HepG2 (cell line): ENCODE measurements around the gene CENPC. TPM values are rescaled to one million over a fixed set of nuclear protein-coding genes. Genes with fewer than 3 reads are reported as not detected.
A peak's percentile ranks its signal among the peaks of the same experiment; 100 is the strongest.

Experiments
- ATAC-seq: fragments of 200-7000 bp; cut with Tn5 transposase; 3 replicates; pipeline ENCODE4 v1.9.1; 2020; ENCODE audit warnings: mild to moderate bottlenecking, moderate library complexity
- BruUV-seq: library from RNA; stranded (reverse); fragments of 400-500 nt; replicated peaks from 2 replicates; lab custom pipeline; 2021; lab: Mats Ljungman, UMichigan
- CTCF ChIA-PET: fragments of 300-600 bp; formaldehyde crosslinking; extraction: SDS; loops from one replicate; lab custom pipeline; 2021; ENCODE audit warnings: low total read pairs, inconsistent platforms, low intra/inter-chr PET ratio; lab: Yijun Ruan, JAX
- POLR2A ChIA-PET: fragments of 350-600 bp; sonication (Branson Sonifier 250); formaldehyde crosslinking; loops from one replicate; lab custom pipeline; 2020; ENCODE audit warnings: antibody characterized with exemption, inconsistent platforms; lab: Yijun Ruan, JAX
- DNase-seq: peaks from one replicate; pipeline ENCODE4 v3.0.0-alpha.2; 2015; ENCODE audit warnings: low spot score
- FAIRE-seq: peaks from 3 replicates; lab custom pipeline; 2011; peaks lifted over from hg19 to GRCh38; lab: Jason Lieb, UNC
- H2AFZ ChIP-seq: one replicate; pipeline ENCODE4 v1.6.1; 2011; ENCODE audit warnings: low read length, inconsistent platforms
- H3K27ac ChIP-seq: fragments of 300-600 bp; 3 replicates; pipeline ENCODE4 v1.8.0; 2011; ENCODE audit warnings: mixed run types, mild to moderate bottlenecking, mixed read lengths, low read length, inconsistent platforms; ENCODE audit not compliant: insufficient read depth; ENCODE audit errors: extremely low read length
- H3K27me3 ChIP-seq, 2 experiments: fragments of 200-600 bp in 1 of 2; 2 replicates in 1 of 2; 3 replicates in 1 of 2; pipeline versions ENCODE4 v1.6.0 to v1.8.0; 2011; ENCODE audit warnings: low read length in 2 of 2, mild to moderate bottlenecking in 2 of 2, moderate library complexity in 2 of 2, inconsistent platforms in 1 of 2; ENCODE audit not compliant: insufficient read depth in 2 of 2, control insufficient read depth in 1 of 2
- H3K36me3 ChIP-seq, 2 experiments: fragments of 200-600 bp in 1 of 2; replicated peaks in 1 of 2; 2 replicates in 1 of 2; 3 replicates in 1 of 2; pipeline versions ENCODE4 v1.5.1 to v1.8.0; 2011; ENCODE audit warnings: low read length in 2 of 2, inconsistent platforms in 1 of 2; ENCODE audit not compliant: insufficient read depth in 2 of 2, control insufficient read depth in 1 of 2
- H3K4me1 ChIP-seq: 2 replicates; pipeline ENCODE4 v1.5.1; 2012; ENCODE audit warnings: low read length, inconsistent platforms; ENCODE audit not compliant: insufficient read depth
- H3K4me2 ChIP-seq: 2 replicates; pipeline ENCODE4 v1.6.0; 2011; ENCODE audit warnings: low read depth, low read length, inconsistent platforms
- H3K4me3 ChIP-seq, 3 experiments: fragments of 200-600 bp in 1 of 3; sonication (generic), shearing (Covaris generic) in 1 of 3; replicated peaks in 1 of 3; 2 replicates each; pipeline ENCODE4 v1.5.1; 2011 to 2016; ENCODE audit warnings: low read length in 3 of 3, inconsistent platforms in 2 of 3, low read depth in 2 of 3, mild to moderate bottlenecking in 2 of 3, control low read depth in 1 of 3, mixed read lengths in 1 of 3; ENCODE audit not compliant: insufficient read depth in 1 of 3
- H3K79me2 ChIP-seq: one replicate; pipeline ENCODE4 v1.6.1; 2011; ENCODE audit warnings: low read length, inconsistent platforms; ENCODE audit not compliant: insufficient read depth
- H3K9ac ChIP-seq: 2 replicates; pipeline ENCODE4 v1.6.0; 2011; ENCODE audit warnings: mild to moderate bottlenecking, low read depth, low read length, inconsistent platforms; ENCODE audit not compliant: insufficient read depth
- H3K9me3 ChIP-seq: 2 replicates; pipeline ENCODE4 v1.5.1; 2012; ENCODE audit warnings: mild to moderate bottlenecking, low read length
- H4K20me1 ChIP-seq: 2 replicates; pipeline ENCODE4 v1.6.0; 2011; ENCODE audit warnings: inconsistent platforms, mild to moderate bottlenecking, low read length, moderate library complexity; ENCODE audit not compliant: insufficient read depth
- CENPX ChIP-seq: sonication (generic); formaldehyde crosslinking; IDR thresholded peaks from 2 replicates; pipeline ENCODE4 v1.9.0; 2021; ENCODE audit warnings: mild to moderate bottlenecking, missing genetic modification reagents, moderate library complexity
- MED8 ChIP-seq: sonication (generic); formaldehyde crosslinking; IDR thresholded peaks from 2 replicates; pipeline ENCODE4 v1.8.1; 2023; ENCODE audit warnings: mild to moderate bottlenecking, missing genetic modification reagents; ENCODE audit not compliant: insufficient replicate concordance
- REXO4 ChIP-seq: sonication (generic); formaldehyde crosslinking; IDR thresholded peaks from 2 replicates; pipeline ENCODE4 v1.8.0; 2022; ENCODE audit warnings: missing genetic modification reagents, mild to moderate bottlenecking, borderline replicate concordance
- ZNF253 ChIP-seq: sonication (generic); formaldehyde crosslinking; IDR thresholded peaks from 2 replicates; pipeline ENCODE4 v1.8.0; 2022; ENCODE audit warnings: mild to moderate bottlenecking, missing genetic modification reagents, borderline replicate concordance
- ZNF407 ChIP-seq: sonication (generic); formaldehyde crosslinking; IDR thresholded peaks from one replicate; pipeline ENCODE4 v1.5.1; 2020; ENCODE audit warnings: mild to moderate bottlenecking, missing genetic modification reagents; ENCODE audit errors: not compliant biosample characterization
- ZNF615 ChIP-seq: sonication (generic); formaldehyde crosslinking; IDR thresholded peaks from 2 replicates; pipeline ENCODE4 v1.5.0; 2020; ENCODE audit warnings: mild to moderate bottlenecking, missing genetic modification reagents, borderline replicate concordance
- ZNF768 ChIP-seq: sonication (generic); formaldehyde crosslinking; IDR thresholded peaks from 2 replicates; pipeline ENCODE4 v1.4.0; 2020; ENCODE audit warnings: missing genetic modification reagents
- ZNF773 ChIP-seq: sonication (generic); formaldehyde crosslinking; IDR thresholded peaks from 2 replicates; pipeline ENCODE4 v1.4.0; 2020; ENCODE audit warnings: missing genetic modification reagents, borderline replicate concordance
- WGBS: methylation state at CpG from one replicate; pipeline ENCODE4 v1.1.6; 2017; ENCODE audit warnings: low lambda C conversion rate; 5-methylcytosine and 5-hydroxymethylcytosine counted together
- in situ Hi-C: cut with HindIII; loops from 2 replicates; pipeline ENCODE4 v1.10.0; 2017; ENCODE audit warnings: low pct_unique_long_range_greater_than_20kb; ENCODE audit not compliant: extremely low pct_ligation_motif_present
- intact Hi-C: fragments of 100-400 bp; cut with micrococcal nuclease; formaldehyde crosslinking; loops from one replicate; pipeline ENCODE4 v1.10.0; 2022; ENCODE audit not compliant: unreplicated experiment
- polyA plus RNA-seq, 8 experiments: library from polyadenylated mRNA; depleted of rRNA in 3 of 8; stranded (reverse) in 7 of 8; unstranded in 1 of 8; fragments of >200 nt; fragmentation: Illumina TruSeq in 4 of 8; extraction: Trizol in 4 of 8; gene quantifications; 2 replicates each; pipeline versions ENCODE4 v1.2.1 to v1.2.3, GENCODE V29; 2011 to 2016; ENCODE audit warnings: low read depth in 4 of 8, missing spikeins in 1 of 8, mixed read lengths in 1 of 8; ENCODE audit not compliant: insufficient read depth in 1 of 8
- total RNA-seq, 5 experiments: library from RNA; depleted of rRNA; stranded (reverse); fragments of >200 nt; fragmentation: Illumina TruSeq; extraction: Trizol; gene quantifications; 2 replicates each; pipeline ENCODE4 v1.2.3, GENCODE V29; 2016; ENCODE audit warnings: low read depth in 1 of 5

Gene CENPC
- total and polyA plus RNA-seq, 2 of the 13 experiments (the other 11 are each of a cell fraction or from before 2014, with no cell fraction given): 4.7 to 16.4 TPM

DNA sequence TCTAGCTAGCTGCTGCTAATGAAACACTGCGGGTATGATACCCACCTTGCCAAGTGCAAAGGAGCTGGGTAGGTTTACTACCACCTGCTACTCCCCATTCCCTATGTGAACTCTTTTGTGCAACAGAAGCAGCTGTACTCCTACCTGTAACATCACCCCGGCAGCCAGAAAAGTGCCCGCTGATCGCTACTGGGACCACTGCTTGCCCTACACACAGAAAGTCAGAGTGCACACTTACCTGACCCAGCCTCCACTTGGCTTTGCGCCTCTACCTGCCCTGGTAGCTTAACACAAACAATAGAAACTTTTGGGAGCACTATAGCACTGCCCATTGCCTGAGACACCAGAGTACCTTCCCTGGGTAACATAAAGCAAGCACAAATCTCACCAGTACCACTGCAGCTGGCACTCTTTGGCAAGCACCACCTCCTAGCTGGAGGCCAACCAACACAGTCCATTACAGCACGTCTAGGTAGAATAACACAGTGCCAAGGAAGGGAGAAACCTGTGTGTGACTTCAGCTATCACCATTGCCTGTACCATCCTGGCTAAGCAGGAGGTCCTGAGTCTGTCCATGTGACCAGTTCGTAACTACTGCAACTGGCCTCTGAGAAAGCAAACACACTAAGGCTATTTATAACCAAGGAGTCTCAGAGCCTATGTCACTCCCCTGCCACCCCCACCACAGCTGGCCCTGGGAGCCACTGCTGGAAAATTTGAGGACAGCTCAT is 80.1 kb downstream of the CENPC start:
- H2AFZ ChIP-seq: no peak overlapping the region
- intact Hi-C loops: no loop called here
- POLR2A ChIA-PET: no interaction called here
- TF ChIP-seq CENPX (CRISPR knock-in tag) (no peak), ZNF773 (CRISPR knock-in tag) (no peak), MED8 (no peak), ZNF253 (CRISPR knock-in tag) (no peak), ZNF768 (CRISPR knock-in tag) (no peak), REXO4 (CRISPR knock-in tag) (no peak), ZNF615 (CRISPR knock-in tag) (no peak), ZNF407 (CRISPR knock-in tag) (no peak)
- TF ChIP-seq, all 625 proteins: peak for 0
- Histone ChIP-seq H3K4me1 (no peaks in the 10 kb centered on the region), H3K9ac (no peak overlapping the region), H3K36me3 (no peaks in the 10 kb centered on the region; a peak in 2 of 5 replicates), H4K20me1 (no peaks in the 10 kb centered on the region), H3K9me3 (no peaks in the 10 kb centered on the region), H3K27ac (no peak overlapping the region), H3K79me2 (no peaks in the 10 kb centered on the region), H3K4me3 (no peak overlapping the region), H3K4me2 (no peak overlapping the region), H3K27me3 (no peaks in the 10 kb centered on the region; a peak in 1 of 5 replicates)
- BruUV-seq: no TSS peak
- CTCF ChIA-PET: no interaction called here
- in situ Hi-C loops: no loop called here
- DNase-seq (no peak), FAIRE-seq (no peak), ATAC-seq (peak; percentile 52)
- WGBS: 98% methylated on average over 4 of the region's 7 CpGs
